ENCODE results near the gene PPIF.

Gene PPIF

DNA sequence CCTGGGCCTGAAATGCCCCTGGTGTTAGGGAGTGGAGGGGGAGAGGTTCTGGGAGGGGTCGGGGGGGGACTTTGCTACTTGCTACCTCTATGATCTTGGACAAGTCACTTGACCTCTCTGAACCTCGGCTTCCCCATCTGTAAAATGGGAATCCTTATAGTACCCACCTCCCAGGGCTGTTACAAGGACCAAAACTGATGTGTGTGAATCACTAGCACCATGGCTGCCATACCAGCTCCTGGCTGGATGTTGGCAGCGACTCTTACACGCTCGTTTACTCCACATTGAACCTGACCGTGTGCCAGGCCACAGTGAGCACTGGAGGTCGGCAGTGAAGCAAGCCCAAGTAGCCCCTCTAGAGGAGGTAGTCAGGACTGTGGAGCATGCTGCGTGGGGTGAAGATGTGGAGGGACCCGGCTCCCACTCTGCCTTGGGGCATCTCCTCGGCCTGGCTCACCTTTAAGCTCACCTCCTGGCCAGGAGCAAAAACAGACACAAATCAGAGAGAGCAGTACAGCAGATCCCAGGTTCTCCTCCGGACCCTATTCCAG, 28.9 kb downstream of the PPIF start:
- no peak for DNase-seq

GRCh38 chr10:79376751-79377556, 29.7 kb downstream of the PPIF start:
- no peak for DNase-seq

- DNase-seq, result no peak
Observed at GRCh38 chr10:79377557-79378382, 30.5 kb downstream of the PPIF start.

- DNase-seq, result no peak
Observed at GRCh38 chr10:79378383-79378646, 31.0 kb downstream of the PPIF start.

- DNase-seq, result no peak
Observed at GRCh38 chr10:79378647-79379511, 31.6 kb downstream of the PPIF start.

GRCh38 chr10:79379512-79380124, 32.3 kb downstream of the PPIF start:
- no peak for DNase-seq

- DNase-seq, result no peak
Observed at GRCh38 chr10:79380125-79380945, 33.1 kb downstream of the PPIF start.

GRCh38 chr10:79380946-79381721, 33.9 kb downstream of the PPIF start:
- no peak for DNase-seq

- DNase-seq, result no peak
Observed at GRCh38 chr10:79381804-79382221, 34.5 kb downstream of the PPIF start.

GRCh38 chr10:79382491-79382941, 35.2 kb downstream of the PPIF start:
- DNase-seq, result no peak

DNA sequence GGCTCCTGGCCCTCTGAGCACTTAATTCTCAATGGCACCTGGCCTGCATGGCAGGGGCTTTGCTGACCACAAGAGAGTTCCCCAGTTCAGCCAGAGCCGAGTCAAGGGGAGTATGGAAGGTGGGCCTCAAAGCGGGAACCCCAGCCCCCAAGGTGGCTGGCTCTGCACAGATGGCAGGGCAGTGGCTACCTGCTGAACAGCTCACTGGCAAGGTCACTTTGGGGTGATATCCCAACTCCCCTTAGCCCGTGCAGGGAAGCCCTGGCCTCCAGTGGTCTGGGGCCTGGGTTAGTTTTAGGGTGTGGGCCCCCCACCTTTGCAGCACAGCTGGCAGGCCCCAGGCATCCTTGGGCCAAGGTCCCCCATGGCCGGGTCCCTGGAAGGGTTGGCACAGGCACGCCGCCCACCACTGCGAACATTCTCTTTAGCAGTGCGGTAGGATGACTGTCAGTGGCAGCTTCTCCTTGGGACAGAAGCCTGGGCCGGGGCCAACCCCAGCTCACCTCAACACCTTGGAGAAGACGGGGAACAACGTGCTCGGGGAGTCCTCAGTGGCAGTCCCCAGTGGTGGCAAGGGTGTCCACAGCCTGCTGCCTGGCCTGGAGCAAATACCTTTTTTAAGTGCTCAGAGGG, 36.8 kb downstream of the PPIF start:
- DNase-seq, result no peak

DNA sequence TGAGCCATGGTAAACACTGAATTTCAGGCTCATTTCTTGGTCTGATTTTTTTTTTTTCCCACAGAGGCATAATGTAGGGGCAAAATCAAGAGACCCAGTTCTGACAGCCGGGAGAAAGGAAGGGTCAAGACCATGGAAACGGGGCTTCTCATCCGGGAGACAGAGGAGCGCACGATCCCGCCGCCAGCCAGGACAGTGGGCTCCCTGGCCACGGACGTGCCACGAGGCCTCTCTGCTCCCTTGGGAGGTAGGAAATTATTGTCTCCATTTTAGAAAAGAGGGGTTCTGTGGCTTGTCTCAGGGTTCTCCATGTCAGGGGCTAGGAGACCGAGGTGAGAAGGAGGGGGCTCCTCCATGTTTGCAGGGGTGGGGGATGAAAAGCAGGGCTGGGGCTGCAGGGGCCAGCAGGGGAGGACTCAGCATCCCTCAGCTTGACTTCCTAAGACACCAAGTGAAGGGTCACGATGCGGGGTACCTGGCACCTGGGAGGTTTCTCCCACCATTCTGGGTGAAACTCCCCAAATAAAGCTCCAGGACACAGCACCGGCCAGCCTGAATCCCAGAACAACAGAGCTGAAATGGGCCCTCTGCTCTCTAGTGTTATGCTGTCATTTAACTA, 37.6 kb downstream of the PPIF start:
- no peak for DNase-seq

GRCh38 chr10:79385392-79385795, 38.1 kb downstream of the PPIF start:
- DNase-seq, result no peak

- no peak for DNase-seq
Observed at GRCh38 chr10:79385804-79386531, 38.7 kb downstream of the PPIF start.

GRCh38 chr10:79386637-79387465, 39.6 kb downstream of the PPIF start:
- DNase-seq, result no peak

DNA sequence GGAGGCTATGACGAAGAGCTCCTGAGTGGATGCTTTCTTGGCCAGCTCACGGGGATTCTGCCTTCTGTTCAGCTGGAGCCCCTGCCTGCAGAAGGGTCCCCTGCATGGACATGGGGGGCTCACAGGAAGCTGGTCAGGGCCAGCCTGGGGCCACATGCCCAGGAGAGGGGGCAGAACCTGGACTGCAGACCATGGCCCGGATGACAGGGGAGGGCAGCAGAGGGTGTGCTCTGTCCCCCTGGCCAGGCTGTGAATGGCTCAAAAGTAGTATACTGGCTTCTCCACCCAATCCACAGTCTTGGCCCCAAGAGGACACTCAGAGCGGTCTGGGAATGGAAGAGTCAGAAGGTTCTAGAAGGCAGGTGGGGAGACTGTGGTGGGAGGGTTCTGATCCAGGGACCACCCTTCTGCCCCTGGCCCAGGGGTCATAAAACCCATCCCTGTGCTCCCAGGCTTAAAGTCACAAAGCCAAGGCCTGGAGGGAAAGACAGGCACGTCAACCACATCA, 40.3 kb downstream of the PPIF start:
- no peak for DNase-seq

DNA sequence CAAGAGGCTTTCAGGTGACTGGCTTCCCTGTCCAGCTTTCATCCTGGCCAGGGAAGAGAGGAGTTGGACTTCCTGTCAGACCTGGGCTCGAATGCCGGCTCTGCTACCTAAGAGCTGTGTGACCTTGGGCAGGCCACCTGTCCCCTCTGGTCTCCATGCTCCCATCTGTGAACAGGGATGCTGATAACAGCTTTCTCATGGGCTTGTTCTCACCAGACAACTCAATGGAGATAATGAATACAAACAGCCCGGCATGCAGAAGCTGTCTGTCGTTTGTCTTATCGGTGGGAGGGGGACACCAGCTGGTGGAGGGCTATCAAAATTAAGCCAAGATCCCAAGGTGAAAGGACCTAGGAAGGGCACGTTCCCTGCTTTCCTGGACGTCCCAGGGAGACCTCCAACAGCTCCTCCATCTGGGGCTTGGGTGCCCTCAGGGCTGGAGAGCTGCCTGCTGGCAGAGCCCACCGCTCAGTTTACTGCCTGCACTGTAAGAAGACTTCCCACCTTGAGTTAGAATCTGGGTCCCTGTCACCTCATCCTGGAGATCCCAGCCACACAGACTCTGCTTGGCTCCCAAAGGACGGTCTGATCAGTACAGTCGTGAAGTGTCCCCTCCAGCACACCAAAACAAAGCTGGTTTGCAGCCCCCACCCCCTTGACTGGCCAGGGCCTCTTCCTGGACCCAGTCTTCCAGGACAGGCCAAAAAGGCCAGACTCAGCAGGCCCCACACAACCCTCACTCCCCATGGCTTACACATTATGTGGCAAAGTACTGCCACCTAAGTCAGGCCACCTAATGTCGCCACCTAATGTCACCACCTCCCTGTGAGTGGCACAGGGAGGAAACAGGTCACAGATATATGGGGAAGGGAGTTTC, 40.9 kb downstream of the PPIF start:
- DNase-seq, result no peak

All from hippocampal formation (tissue), 2 donors.